MM.1S (cell line): ENCODE measurements around the gene OR2A25.

Source experiments
- EZH2 ChIP-seq: fragments of 300-600 bp; sonication (generic); optimal IDR thresholded peaks from 2 replicates; pipeline ENCODE3; 2017; ENCODE audit warnings: low read depth, mild to moderate bottlenecking, antibody characterized with exemption, low read length, mixed read lengths
- TF ChIP-seq, protein P1 (sequence below): fragments of 300-600 bp; sonication (generic); IDR thresholded peaks from 2 replicates; pipeline ENCODE4 v1.5.1; 2016; ENCODE audit warnings: antibody characterized with exemption, low read length, mixed read lengths

DNA sequence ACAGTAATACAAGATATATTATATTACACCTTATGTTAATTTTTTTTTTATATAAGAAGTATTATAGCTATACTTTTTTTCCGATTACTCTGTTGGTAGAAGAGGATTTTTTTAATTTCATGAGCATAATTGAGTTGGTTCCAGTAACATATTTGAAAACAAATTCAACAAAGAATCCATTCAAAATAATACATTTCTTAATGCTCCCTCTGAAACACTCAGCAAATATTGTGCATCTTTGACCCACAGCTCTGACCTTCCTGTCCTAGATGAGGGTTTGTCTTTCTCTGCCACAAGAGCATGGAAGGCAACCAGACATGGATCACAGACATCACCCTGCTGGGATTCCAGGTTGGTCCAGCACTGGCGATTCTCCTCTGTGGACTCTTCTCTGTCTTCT is 39.7 kb downstream of the OR2A25 start, which contains the start of gene OR2A2:
- TF ChIP-seq, protein P1, sequence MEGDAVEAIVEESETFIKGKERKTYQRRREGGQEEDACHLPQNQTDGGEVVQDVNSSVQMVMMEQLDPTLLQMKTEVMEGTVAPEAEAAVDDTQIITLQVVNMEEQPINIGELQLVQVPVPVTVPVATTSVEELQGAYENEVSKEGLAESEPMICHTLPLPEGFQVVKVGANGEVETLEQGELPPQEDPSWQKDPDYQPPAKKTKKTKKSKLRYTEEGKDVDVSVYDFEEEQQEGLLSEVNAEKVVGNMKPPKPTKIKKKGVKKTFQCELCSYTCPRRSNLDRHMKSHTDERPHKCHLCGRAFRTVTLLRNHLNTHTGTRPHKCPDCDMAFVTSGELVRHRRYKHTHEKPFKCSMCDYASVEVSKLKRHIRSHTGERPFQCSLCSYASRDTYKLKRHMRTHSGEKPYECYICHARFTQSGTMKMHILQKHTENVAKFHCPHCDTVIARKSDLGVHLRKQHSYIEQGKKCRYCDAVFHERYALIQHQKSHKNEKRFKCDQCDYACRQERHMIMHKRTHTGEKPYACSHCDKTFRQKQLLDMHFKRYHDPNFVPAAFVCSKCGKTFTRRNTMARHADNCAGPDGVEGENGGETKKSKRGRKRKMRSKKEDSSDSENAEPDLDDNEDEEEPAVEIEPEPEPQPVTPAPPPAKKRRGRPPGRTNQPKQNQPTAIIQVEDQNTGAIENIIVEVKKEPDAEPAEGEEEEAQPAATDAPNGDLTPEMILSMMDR, result no peak
- no peak for TF ChIP-seq EZH2
